ENCODE data around the gene RLF. TPM values are rescaled to one million over a fixed set of nuclear protein-coding genes. Genes with fewer than 3 reads are reported as not detected.

Gene RLF
- total and polyA plus RNA-seq, 9 of the 15 experiments (the other 6 are each of a cell fraction or from before 2014, with no cell fraction given), result 3.6 to 35.0 (median 21.2) TPM

DNA sequence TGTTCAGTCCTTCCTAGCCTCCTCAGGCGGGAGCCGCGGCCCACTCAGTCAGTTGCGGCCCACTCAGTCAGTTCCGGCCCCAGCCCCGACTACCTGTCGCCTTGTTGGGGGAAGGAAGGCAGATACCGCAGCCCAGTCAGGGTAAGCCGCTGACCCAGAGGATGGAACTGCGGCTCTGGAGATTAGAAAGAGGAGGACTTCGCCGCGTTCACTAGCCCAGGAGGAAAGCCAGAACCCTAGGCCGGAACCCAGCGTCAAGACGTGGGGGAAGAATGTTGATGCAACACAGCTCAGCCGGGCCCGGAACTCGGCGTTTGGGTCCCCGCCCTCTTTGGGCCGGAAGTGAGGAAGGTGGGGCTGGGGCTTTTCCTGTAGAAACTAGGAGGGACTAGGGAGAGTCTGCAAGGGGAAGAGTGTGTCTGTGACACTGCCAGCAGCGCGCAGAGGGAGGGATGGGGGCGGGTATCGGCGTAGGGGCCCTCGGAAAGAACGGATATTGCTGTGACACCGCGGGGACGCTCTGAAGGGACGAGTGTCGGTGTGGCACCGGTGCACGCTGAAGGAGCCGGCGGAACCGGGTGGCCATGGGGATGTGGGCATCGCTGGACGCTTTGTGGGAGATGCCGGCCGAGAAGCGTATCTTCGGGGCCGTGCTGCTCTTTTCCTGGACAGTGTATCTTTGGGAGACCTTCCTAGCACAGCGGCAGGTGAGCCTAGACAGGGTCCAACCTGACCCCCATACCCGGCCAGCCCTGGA, 96.7 kb downstream of the RLF start, which contains the start of gene ZMPSTE24 (continued):
- TF ChIP-seq, protein P1, sequence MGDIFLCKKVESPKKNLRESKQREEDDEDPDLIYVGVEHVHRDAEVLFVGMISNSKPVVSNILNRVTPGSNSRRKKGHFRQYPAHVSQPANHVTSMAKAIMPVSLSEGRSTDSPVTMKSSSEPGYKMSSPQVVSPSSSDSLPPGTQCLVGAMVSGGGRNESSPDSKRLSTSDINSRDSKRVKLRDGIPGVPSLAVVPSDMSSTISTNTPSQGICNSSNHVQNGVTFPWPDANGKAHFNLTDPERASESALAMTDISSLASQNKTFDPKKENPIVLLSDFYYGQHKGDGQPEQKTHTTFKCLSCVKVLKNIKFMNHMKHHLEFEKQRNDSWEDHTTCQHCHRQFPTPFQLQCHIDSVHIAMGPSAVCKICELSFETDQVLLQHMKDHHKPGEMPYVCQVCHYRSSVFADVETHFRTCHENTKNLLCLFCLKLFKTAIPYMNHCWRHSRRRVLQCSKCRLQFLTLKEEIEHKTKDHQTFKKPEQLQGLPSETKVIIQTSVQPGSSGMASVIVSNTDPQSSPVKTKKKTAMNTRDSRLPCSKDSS (IDR thresholded peaks at IDR 0.05; ENCODE audit: low read depth, partially characterized antibody), result no peak
- no peak for TF ChIP-seq ZNF668 (CRISPR knock-in tag; IDR thresholded peaks at IDR 0.05)
- no peak for TF ChIP-seq FUS (optimal IDR thresholded peaks at IDR 0.05; ENCODE audit: low read depth, low read length)
- TF ChIP-seq ZFPM2 (CRISPR knock-in tag; IDR thresholded peaks at IDR 0.05), result no peak
- TF ChIP-seq GABPB1 (CRISPR knock-in tag; IDR thresholded peaks at IDR 0.05), result peak; percentile 99
- TF ChIP-seq HLTF (IDR thresholded peaks at IDR 0.05), result peak; percentile 97; the same call in 1 of the 2 replicates
- TF ChIP-seq TAF15 (IDR thresholded peaks at IDR 0.05; ENCODE audit: low read depth, low read length), result no peak
- peak; percentile 9; the same call in 1 of the 2 replicates for TF ChIP-seq ZNF282 (CRISPR knock-in tag; IDR thresholded peaks at IDR 0.05)
- 0 out of 2 replicates have a peak, but pooled peaks have one; percentile 76 for TF ChIP-seq ZBED1 (IDR thresholded peaks at IDR 0.05)
- peak; percentile 45 for TF ChIP-seq NCOR1 (IDR thresholded peaks at IDR 0.05)
- 0 out of 2 replicates have a peak, but pooled peaks have one; percentile 50 for TF ChIP-seq ZKSCAN8 (CRISPR knock-in tag; IDR thresholded peaks at IDR 0.05)
- no peak for TF ChIP-seq XRCC3 (IDR thresholded peaks at IDR 0.05)
- TF ChIP-seq CHD1 (IDR thresholded peaks at IDR 0.05; ENCODE audit: low read length), result peak; percentile 58
- TF ChIP-seq ZNF445 (CRISPR knock-in tag; IDR thresholded peaks at IDR 0.05; ENCODE audit: low read depth), result no peak
- TF ChIP-seq CBFB (CRISPR knock-in tag; IDR thresholded peaks at IDR 0.05), result peak; percentile 81
- peak; percentile 93 for TF ChIP-seq ZBTB7A (IDR thresholded peaks at IDR 0.05; ENCODE audit: borderline replicate concordance, control insufficient read depth, low read depth, low read length)
- peak; percentile 15 to 83 (median 83) for TF ChIP-seq YY1 (IDR thresholded peaks at IDR 0.05; ENCODE audit: borderline replicate concordance in 1 of 3, control insufficient read depth in 1 of 3, extremely low read depth in 1 of 3, insufficient read depth in 3 of 3, insufficient read length in 1 of 3, insufficient replicate concordance in 2 of 3, low read depth in 1 of 3, low read length in 2 of 3)
- no peak; the same call in 1 of the 2 replicates for TF ChIP-seq ZNF239 (CRISPR knock-in tag; IDR thresholded peaks at IDR 0.05)
- peak; percentile 92 for TF ChIP-seq TOE1 (IDR thresholded peaks at IDR 0.05; ENCODE audit: borderline replicate concordance)
- peak; percentile 57 for TF ChIP-seq TOE1 (CRISPR knock-in tag; IDR thresholded peaks at IDR 0.05; ENCODE audit: borderline replicate concordance, low read depth)
- TF ChIP-seq, protein P2, sequence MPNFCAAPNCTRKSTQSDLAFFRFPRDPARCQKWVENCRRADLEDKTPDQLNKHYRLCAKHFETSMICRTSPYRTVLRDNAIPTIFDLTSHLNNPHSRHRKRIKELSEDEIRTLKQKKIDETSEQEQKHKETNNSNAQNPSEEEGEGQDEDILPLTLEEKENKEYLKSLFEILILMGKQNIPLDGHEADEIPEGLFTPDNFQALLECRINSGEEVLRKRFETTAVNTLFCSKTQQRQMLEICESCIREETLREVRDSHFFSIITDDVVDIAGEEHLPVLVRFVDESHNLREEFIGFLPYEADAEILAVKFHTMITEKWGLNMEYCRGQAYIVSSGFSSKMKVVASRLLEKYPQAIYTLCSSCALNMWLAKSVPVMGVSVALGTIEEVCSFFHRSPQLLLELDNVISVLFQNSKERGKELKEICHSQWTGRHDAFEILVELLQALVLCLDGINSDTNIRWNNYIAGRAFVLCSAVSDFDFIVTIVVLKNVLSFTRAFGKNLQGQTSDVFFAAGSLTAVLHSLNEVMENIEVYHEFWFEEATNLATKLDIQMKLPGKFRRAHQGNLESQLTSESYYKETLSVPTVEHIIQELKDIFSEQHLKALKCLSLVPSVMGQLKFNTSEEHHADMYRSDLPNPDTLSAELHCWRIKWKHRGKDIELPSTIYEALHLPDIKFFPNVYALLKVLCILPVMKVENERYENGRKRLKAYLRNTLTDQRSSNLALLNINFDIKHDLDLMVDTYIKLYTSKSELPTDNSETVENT (CRISPR knock-in tag; IDR thresholded peaks at IDR 0.05), result peak; percentile 36; the same call in 1 of the 2 replicates
- peak; percentile 85 for TF ChIP-seq BRD9 (IDR thresholded peaks at IDR 0.05; ENCODE audit: low read depth, partially characterized antibody)
- TF ChIP-seq E2F5 (CRISPR knock-in tag; IDR thresholded peaks at IDR 0.05), result peak; percentile 13; the same call in 1 of the 2 replicates
- no peak for TF ChIP-seq HSF4 (CRISPR knock-in tag; IDR thresholded peaks at IDR 0.05; ENCODE audit: borderline replicate concordance)
